GM10248 (cell line): Measurements from ENCODE around the gene LCE4A.
"Not testable (repeated sequence)": the region's sequence is repeated elsewhere in the genome, so short reads cannot be mapped to it uniquely, and the experiment has no call there.

Source experiments
- CTCF ChIA-PET: fragments of 300-600 bp; sonication (Branson Sonifier 250); formaldehyde crosslinking; extraction: SDS; loops from one replicate; lab custom pipeline; 2021; ENCODE audit warnings: antibody characterized with exemption; lab: Yijun Ruan, JAX
- POLR2A ChIA-PET: fragments of 350-650 bp; sonication (Branson Sonifier 250); formaldehyde crosslinking; extraction: SDS; loops from one replicate; lab custom pipeline; 2020; ENCODE audit warnings: antibody characterized with exemption; lab: Yijun Ruan, JAX
- DNase-seq: peaks from one replicate; pipeline ENCODE4 v3.0.0; 2012; ENCODE audit errors: extremely low spot score
- CTCF ChIP-seq: IDR thresholded peaks from 2 replicates; pipeline ENCODE4 v1.5.1; 2012; ENCODE audit warnings: mild to moderate bottlenecking, low read depth; ENCODE audit errors: extremely low read depth, missing control alignments, control extremely low read depth

The LCE4A gene

GRCh38 chr1:152681616-152682015 is 26.3 kb upstream of the LCE4A start:
- ChIA-PET POLR2A (no interaction called here), CTCF (no interaction called here)
- no peak for TF ChIP-seq CTCF
- no peak for DNase-seq

GRCh38 chr1:152683846-152684245 is 24.1 kb upstream of the LCE4A start:
- ChIA-PET CTCF (no interaction called here), POLR2A (no interaction called here)
- no peak for TF ChIP-seq CTCF
- no peak for DNase-seq

- POLR2A ChIA-PET, DNase-seq, CTCF ChIA-PET: not testable (repeated sequence)
Measured at GRCh38 chr1:152685823-152686222, 22.1 kb upstream of the LCE4A start, which contains the start of gene LCE2B. TSS of gene LCE2B (plus strand) at chr1:152686123. CDS start at chr1:152686844, 721 bp downstream.

GRCh38 chr1:152697701-152698600 is 10.0 kb upstream of the LCE4A start, which contains the start of gene LCE2A:
TSS of gene LCE2A (plus strand) at chr1:152698345. CDS start at chr1:152698902, 557 bp downstream.
- TF ChIP-seq CTCF, result no peak
- DNase-seq, result no peak
- ChIA-PET CTCF (interaction anchor here (2.4 kb wide), 1 partner anchor 10 kb away, joined by 8 read pairs; no protein-coding TSS in a partner anchor), POLR2A (no interaction called here)

- POLR2A ChIA-PET, result no interaction called here
- CTCF ChIA-PET, result interaction anchor here (2.4 kb wide), 1 partner anchor 12 kb away, joined by 8 read pairs; no protein-coding TSS in a partner anchor
- no peak for TF ChIP-seq CTCF
- no peak for DNase-seq
Measured at GRCh38 chr1:152699746-152700145, 8.2 kb upstream of the LCE4A start.

- no peak for TF ChIP-seq CTCF
- ChIA-PET CTCF (interaction anchor here (1.7 kb wide), 1 partner anchor 13 kb away, joined by 4 read pairs; no protein-coding TSS in a partner anchor), POLR2A (no interaction called here)
- DNase-seq, result no peak
Measured at GRCh38 chr1:152718238-152718637, 10.3 kb downstream of the LCE4A start.

- DNase-seq, result no peak
- no peak for TF ChIP-seq CTCF
- ChIA-PET CTCF (no interaction called here), POLR2A (no interaction called here)
Measured at GRCh38 chr1:152725261-152725660, 17.3 kb downstream of the LCE4A start.
